ENCODE data around the gene S100A16. TPM values are rescaled to one million over a fixed set of nuclear protein-coding genes. Genes with fewer than 3 reads are reported as not detected.

The S100A16 gene
- total and polyA plus RNA-seq, 4 donors: 70.6 to 182 (median 141) TPM

DNA sequence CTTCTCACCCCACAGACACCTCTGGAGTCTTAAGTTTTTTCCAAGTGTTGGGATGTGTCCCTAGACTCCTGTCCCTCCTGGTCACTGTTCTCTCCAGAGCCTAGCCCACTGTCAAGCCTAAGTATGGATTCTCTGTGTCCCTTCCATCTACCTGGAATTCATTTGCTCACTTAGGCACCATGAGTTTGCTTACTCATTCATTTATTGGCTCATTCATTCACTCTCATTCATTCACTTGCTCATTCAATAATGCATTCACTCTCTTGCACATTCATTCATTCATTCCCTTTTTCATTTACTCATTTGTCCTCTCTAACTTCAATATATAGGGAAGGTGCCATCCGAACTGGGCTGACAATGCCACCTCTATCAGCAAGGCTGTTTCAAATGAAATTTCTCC, 1.6 kb downstream of the S100A16 start:
- H3K4me1 ChIP-seq (ENCODE audit: control insufficient read depth in 5 of 5, insufficient read depth in 5 of 5, low read length in 5 of 5): peaks cover 11 to 54% (median 29%) of the 10 kb centered on the region in 5 donors
- ATAC-seq (ENCODE audit: insufficient read depth, low FRiP score) (no peak), DNase-seq (no peak)
- peaks cover 2 to 13% (median 4%) of the 10 kb centered on the region in 4 donors for H3K36me3 ChIP-seq (ENCODE audit: control insufficient read depth in 4 of 4, insufficient read depth in 4 of 4, low read length in 4 of 4)
- H3K27me3 ChIP-seq (ENCODE audit: control insufficient read depth in 3 of 3, insufficient read depth in 3 of 3, low read length in 2 of 3): no peaks in the 10 kb centered on the region
- TF ChIP-seq, protein P1, sequence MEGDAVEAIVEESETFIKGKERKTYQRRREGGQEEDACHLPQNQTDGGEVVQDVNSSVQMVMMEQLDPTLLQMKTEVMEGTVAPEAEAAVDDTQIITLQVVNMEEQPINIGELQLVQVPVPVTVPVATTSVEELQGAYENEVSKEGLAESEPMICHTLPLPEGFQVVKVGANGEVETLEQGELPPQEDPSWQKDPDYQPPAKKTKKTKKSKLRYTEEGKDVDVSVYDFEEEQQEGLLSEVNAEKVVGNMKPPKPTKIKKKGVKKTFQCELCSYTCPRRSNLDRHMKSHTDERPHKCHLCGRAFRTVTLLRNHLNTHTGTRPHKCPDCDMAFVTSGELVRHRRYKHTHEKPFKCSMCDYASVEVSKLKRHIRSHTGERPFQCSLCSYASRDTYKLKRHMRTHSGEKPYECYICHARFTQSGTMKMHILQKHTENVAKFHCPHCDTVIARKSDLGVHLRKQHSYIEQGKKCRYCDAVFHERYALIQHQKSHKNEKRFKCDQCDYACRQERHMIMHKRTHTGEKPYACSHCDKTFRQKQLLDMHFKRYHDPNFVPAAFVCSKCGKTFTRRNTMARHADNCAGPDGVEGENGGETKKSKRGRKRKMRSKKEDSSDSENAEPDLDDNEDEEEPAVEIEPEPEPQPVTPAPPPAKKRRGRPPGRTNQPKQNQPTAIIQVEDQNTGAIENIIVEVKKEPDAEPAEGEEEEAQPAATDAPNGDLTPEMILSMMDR (IDR thresholded peaks at IDR 0.05; ENCODE audit: control extremely low read depth, extremely low read depth): no peak
- peak overlapping the region in 1 of 2 donors; percentile 43 for H3K9ac ChIP-seq (ENCODE audit: insufficient read depth in 1 of 2, low read length in 2 of 2)
- peak overlapping the region; percentile 2 for H3K4me3 ChIP-seq
- H3K9me3 ChIP-seq (ENCODE audit: control insufficient read depth in 4 of 4, insufficient read depth in 3 of 4, low read length in 3 of 4): no peaks in the 10 kb centered on the region
- 78 to 90% methylated on average over 1 of the region's 1 CpG for WGBS, 2 donors
- H3K27ac ChIP-seq (ENCODE audit: low read depth in 1 of 2, low read length in 1 of 2): peak overlapping the region in 1 of 2 donors; percentile 75

DNA sequence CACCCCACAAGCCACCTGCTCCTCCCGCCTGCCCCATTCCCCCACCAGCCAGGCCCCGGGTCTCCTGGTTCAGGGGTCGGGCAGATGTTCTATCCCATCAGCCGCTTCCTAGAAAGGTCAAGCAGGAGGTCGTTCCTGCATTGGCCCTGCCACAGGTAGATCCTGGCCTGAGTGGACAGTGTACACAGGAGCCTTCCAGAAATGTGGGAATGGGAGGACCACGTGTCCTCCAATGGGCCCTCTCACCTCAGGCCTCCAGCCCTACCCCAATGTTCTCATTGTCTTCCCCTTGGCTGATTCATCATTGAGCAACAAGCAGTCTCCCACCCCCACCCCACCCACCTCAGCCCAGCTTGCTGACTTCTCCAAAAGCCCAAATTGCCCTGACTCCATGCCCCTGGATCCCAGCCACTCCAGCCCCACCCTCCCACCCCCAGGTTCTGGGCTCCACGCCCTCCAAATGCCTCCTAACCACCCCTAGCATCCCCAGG, 2.1 kb downstream of the S100A16 start:
- no peak for ATAC-seq (ENCODE audit: insufficient read depth, low FRiP score)
- Histone ChIP-seq H3K27ac (ENCODE audit: low read depth in 1 of 2, low read length in 1 of 2) (peak overlapping the region; percentile 25 to 94), H3K4me1 (ENCODE audit: control insufficient read depth in 5 of 5, insufficient read depth in 5 of 5, low read length in 5 of 5) (peaks cover 11 to 52% (median 29%) of the 10 kb centered on the region in 5 donors), H3K4me3 (no peak overlapping the region), H3K9ac (ENCODE audit: insufficient read depth in 1 of 2, low read length in 2 of 2) (no peak overlapping the region), H3K27me3 (ENCODE audit: control insufficient read depth in 3 of 3, insufficient read depth in 3 of 3, low read length in 2 of 3) (no peaks in the 10 kb centered on the region), H3K36me3 (ENCODE audit: control insufficient read depth in 4 of 4, insufficient read depth in 4 of 4, low read length in 4 of 4) (peaks cover 2 to 13% (median 4%) of the 10 kb centered on the region in 4 donors), H3K9me3 (ENCODE audit: control insufficient read depth in 4 of 4, insufficient read depth in 3 of 4, low read length in 3 of 4) (no peaks in the 10 kb centered on the region)
- 83 to 87% methylated on average over 7 of the region's 7 CpGs for WGBS, 2 donors
- DNase-seq: no peak
- TF ChIP-seq, protein P1 (IDR thresholded peaks at IDR 0.05; ENCODE audit: control extremely low read depth, extremely low read depth): no peak

DNA sequence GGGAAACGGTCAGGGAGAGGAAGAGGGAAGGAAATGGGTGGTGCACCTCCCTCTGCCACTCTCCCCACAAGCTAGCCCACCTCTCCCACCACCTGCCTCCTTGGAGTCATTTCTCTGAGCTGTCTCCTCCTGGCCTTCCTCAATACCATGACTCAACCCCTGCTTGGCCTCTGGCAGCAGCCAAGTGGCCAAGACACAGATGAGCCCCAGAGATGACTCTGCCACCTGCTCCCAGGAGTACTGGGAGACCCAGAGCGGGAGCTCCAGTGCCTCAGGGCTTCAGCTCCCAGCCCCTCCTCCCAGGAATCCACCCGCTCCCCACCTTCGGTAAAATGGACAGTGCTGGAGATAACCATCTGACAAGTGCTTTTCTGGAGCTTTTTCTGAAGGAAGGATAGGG, 2.6 kb downstream of the S100A16 start:
- ATAC-seq (ENCODE audit: insufficient read depth, low FRiP score) (no peak), DNase-seq (no peak)
- Histone ChIP-seq H3K27me3 (ENCODE audit: control insufficient read depth in 3 of 3, insufficient read depth in 3 of 3, low read length in 2 of 3) (no peaks in the 10 kb centered on the region), H3K4me3 (no peak overlapping the region), H3K36me3 (ENCODE audit: control insufficient read depth in 4 of 4, insufficient read depth in 4 of 4, low read length in 4 of 4) (peaks cover 2 to 13% (median 5%) of the 10 kb centered on the region in 4 donors), H3K27ac (ENCODE audit: low read depth in 1 of 2, low read length in 1 of 2) (peak overlapping the region; percentile 64 to 94), H3K9me3 (ENCODE audit: control insufficient read depth in 4 of 4, insufficient read depth in 3 of 4, low read length in 3 of 4) (no peaks in the 10 kb centered on the region), H3K4me1 (ENCODE audit: control insufficient read depth in 5 of 5, insufficient read depth in 5 of 5, low read length in 5 of 5) (peaks cover 11 to 52% (median 29%) of the 10 kb centered on the region in 5 donors), H3K9ac (ENCODE audit: insufficient read depth in 1 of 2, low read length in 2 of 2) (no peak overlapping the region)
- TF ChIP-seq, protein P1 (IDR thresholded peaks at IDR 0.05; ENCODE audit: control extremely low read depth, extremely low read depth): no peak
- 46 to 60% methylated on average over 4 of the region's 4 CpGs for WGBS, 2 donors

DNA sequence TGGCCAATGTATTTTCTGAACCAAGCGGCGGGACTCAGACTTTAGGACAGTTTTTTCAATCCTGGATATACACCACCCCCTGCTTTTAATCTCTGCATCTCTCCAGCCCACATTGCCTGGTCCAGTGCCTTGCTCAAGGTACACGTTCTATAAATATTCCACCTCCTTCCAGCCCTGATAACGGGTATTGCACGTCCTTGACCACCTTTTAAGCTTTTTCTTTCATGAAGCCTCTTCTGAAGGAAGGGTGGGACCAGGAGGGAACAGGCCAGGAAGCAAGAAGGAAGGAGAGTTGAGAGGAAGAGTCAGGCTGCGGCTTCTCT, 3.4 kb downstream of the S100A16 start:
- H3K4me3 ChIP-seq: no peak overlapping the region
- no peaks in the 10 kb centered on the region for H3K27me3 ChIP-seq (ENCODE audit: control insufficient read depth in 3 of 3, insufficient read depth in 3 of 3, low read length in 2 of 3)
- H3K27ac ChIP-seq (ENCODE audit: low read depth in 1 of 2, low read length in 1 of 2): peak overlapping the region; percentile 64 to 94
- TF ChIP-seq, protein P1 (IDR thresholded peaks at IDR 0.05; ENCODE audit: control extremely low read depth, extremely low read depth): no peak
- H3K9me3 ChIP-seq (ENCODE audit: control insufficient read depth in 4 of 4, insufficient read depth in 3 of 4, low read length in 3 of 4): no peaks in the 10 kb centered on the region
- peaks cover 2 to 13% (median 5%) of the 10 kb centered on the region in 4 donors for H3K36me3 ChIP-seq (ENCODE audit: control insufficient read depth in 4 of 4, insufficient read depth in 4 of 4, low read length in 4 of 4)
- H3K4me1 ChIP-seq (ENCODE audit: control insufficient read depth in 5 of 5, insufficient read depth in 5 of 5, low read length in 5 of 5): peaks cover 11 to 51% (median 29%) of the 10 kb centered on the region in 5 donors
- WGBS, 2 donors: 47 to 49% methylated on average over 6 of the region's 6 CpGs
- no peak for DNase-seq
- H3K9ac ChIP-seq (ENCODE audit: insufficient read depth in 1 of 2, low read length in 2 of 2): no peak overlapping the region
- ATAC-seq (ENCODE audit: insufficient read depth, low FRiP score): no peak

Measured in lung (tissue), 12 donors.